PC-9 (cell line): ENCODE data around the gene HPS1. TPM values are rescaled to one million over a fixed set of nuclear protein-coding genes. Genes with fewer than 3 reads are reported as not detected.

Experiments used
- BruUV-seq: library from RNA; stranded (reverse); fragments of 400-500 nt; replicated peaks from 2 replicates; lab custom pipeline; 2021; lab: Mats Ljungman, UMichigan
- CTCF ChIA-PET: fragments of 300-600 bp; sonication (Branson Sonifier 250); formaldehyde crosslinking; loops from one replicate; lab custom pipeline; 2022; ENCODE audit warnings: antibody characterized with exemption; lab: Charles Lee
- POLR2A ChIA-PET: fragments of 300-600 bp; sonication (Branson Sonifier 250); formaldehyde crosslinking; loops from one replicate; lab custom pipeline; 2022; ENCODE audit warnings: antibody characterized with exemption; ENCODE audit not compliant: unreplicated experiment; lab: Charles Lee
- DNase-seq, 2 experiments: peaks; one replicate each; pipeline versions ENCODE4 v3.0.0 to v3.0.0-alpha.2; 2015 to 2022; ENCODE audit warnings: mixed read lengths in 1 of 2
- H2AFZ ChIP-seq: fragments of 200-600 bp; sonication (generic); 2 replicates; pipeline ENCODE4 v1.8.1; 2017; ENCODE audit warnings: antibody characterized with exemption
- H3F3A ChIP-seq: fragments of 200-600 bp; sonication (generic); 2 replicates; pipeline ENCODE4 v1.8.1; 2017; ENCODE audit warnings: antibody characterized with exemption, mild to moderate bottlenecking, low read depth; ENCODE audit not compliant: insufficient read depth
- H3K27ac ChIP-seq: fragments of 200-600 bp; sonication (generic); 2 replicates; pipeline ENCODE4 v1.6.1; 2016; ENCODE audit warnings: mixed run types
- H3K27me3 ChIP-seq: fragments of 200-600 bp; sonication (generic); 2 replicates; pipeline ENCODE4 v1.6.1; 2016; ENCODE audit warnings: low read depth, mixed run types; ENCODE audit not compliant: insufficient read depth
- H3K36me3 ChIP-seq: fragments of 200-600 bp; sonication (generic); 2 replicates; pipeline ENCODE4 v1.6.1; 2016; ENCODE audit warnings: low read depth, mixed run types
- H3K4me1 ChIP-seq: fragments of 200-600 bp; sonication (generic); replicated peaks from 2 replicates; pipeline ENCODE4 v1.6.1; 2016; ENCODE audit warnings: mixed run types; ENCODE audit not compliant: insufficient read depth
- H3K4me2 ChIP-seq: fragments of 200-600 bp; sonication (generic); 2 replicates; pipeline ENCODE4 v1.6.1; 2017; ENCODE audit warnings: mixed run types
- H3K4me3 ChIP-seq: fragments of 200-600 bp; sonication (generic); 2 replicates; pipeline ENCODE4 v1.6.1; 2016; ENCODE audit warnings: mixed run types
- H3K79me2 ChIP-seq: fragments of 200-600 bp; sonication (generic); 2 replicates; pipeline ENCODE4 v1.6.1; 2017; ENCODE audit warnings: low read depth, mixed run types
- H3K9me2 ChIP-seq: fragments of 200-600 bp; sonication (generic); 2 replicates; pipeline ENCODE4 v1.8.1; 2017; ENCODE audit warnings: mild to moderate bottlenecking; ENCODE audit not compliant: insufficient read depth
- H3K9me3 ChIP-seq: fragments of 200-600 bp; sonication (generic); 2 replicates; pipeline ENCODE4 v1.8.1; 2016; ENCODE audit warnings: low read depth; ENCODE audit not compliant: insufficient read depth
- H4K20me1 ChIP-seq: fragments of 200-600 bp; sonication (generic); 2 replicates; pipeline ENCODE4 v1.8.1; 2017; ENCODE audit not compliant: insufficient read depth
- EZH2 ChIP-seq: fragments of 200-600 bp; sonication (generic); IDR thresholded peaks from 2 replicates; pipeline ENCODE4 v1.8.0; 2017; ENCODE audit warnings: antibody characterized with exemption, low read depth
- intact Hi-C: fragments of 100-400 bp; cut with micrococcal nuclease; formaldehyde crosslinking; loops from one replicate; pipeline ENCODE4 v1.10.0; 2022; ENCODE audit not compliant: unreplicated experiment
- total RNA-seq: library from RNA; stranded (reverse); gene quantifications from 2 replicates; pipeline ENCODE4 v1.2.3, GENCODE V29; 2021
- TF ChIP-seq, protein P1 (sequence below): fragments of 200-600 bp; sonication (generic); conservative IDR thresholded peaks from 2 replicates; pipeline ENCODE4 v1.6.1; 2017; ENCODE audit warnings: mixed run types, antibody characterized with exemption, mild to moderate bottlenecking, moderate library complexity

Gene HPS1
- total RNA-seq, 1 experiment from 2014 or later, result 43.2 TPM

GRCh38 chr10:98453729-98454128, 7.0 kb upstream of the HPS1 start:
- no peaks in the 10 kb centered on the region for H3K4me1 ChIP-seq
- no peaks in the 10 kb centered on the region for H3K79me2 ChIP-seq
- H3K36me3 ChIP-seq, result no peaks in the 10 kb centered on the region
- TF ChIP-seq, protein P1, sequence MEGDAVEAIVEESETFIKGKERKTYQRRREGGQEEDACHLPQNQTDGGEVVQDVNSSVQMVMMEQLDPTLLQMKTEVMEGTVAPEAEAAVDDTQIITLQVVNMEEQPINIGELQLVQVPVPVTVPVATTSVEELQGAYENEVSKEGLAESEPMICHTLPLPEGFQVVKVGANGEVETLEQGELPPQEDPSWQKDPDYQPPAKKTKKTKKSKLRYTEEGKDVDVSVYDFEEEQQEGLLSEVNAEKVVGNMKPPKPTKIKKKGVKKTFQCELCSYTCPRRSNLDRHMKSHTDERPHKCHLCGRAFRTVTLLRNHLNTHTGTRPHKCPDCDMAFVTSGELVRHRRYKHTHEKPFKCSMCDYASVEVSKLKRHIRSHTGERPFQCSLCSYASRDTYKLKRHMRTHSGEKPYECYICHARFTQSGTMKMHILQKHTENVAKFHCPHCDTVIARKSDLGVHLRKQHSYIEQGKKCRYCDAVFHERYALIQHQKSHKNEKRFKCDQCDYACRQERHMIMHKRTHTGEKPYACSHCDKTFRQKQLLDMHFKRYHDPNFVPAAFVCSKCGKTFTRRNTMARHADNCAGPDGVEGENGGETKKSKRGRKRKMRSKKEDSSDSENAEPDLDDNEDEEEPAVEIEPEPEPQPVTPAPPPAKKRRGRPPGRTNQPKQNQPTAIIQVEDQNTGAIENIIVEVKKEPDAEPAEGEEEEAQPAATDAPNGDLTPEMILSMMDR, result no peak
- no peak for TF ChIP-seq EZH2
- H3K27ac ChIP-seq, result no peak overlapping the region
- H3K4me3 ChIP-seq, result no peak overlapping the region
- ChIA-PET CTCF (no interaction called here), POLR2A (no interaction called here)
- H3K4me2 ChIP-seq, result no peak overlapping the region
- BruUV-seq, result no TSS peak
- no peaks in the 10 kb centered on the region for H3K27me3 ChIP-seq
- no peaks in the 10 kb centered on the region for H4K20me1 ChIP-seq
- no peaks in the 10 kb centered on the region for H3K9me3 ChIP-seq
- no peak overlapping the region for H2AFZ ChIP-seq
- H3F3A ChIP-seq, result no peaks in the 10 kb centered on the region
- intact Hi-C loops, result no loop called here
- H3K9me2 ChIP-seq, result no peaks in the 10 kb centered on the region
- DNase-seq, result no peak

DNA sequence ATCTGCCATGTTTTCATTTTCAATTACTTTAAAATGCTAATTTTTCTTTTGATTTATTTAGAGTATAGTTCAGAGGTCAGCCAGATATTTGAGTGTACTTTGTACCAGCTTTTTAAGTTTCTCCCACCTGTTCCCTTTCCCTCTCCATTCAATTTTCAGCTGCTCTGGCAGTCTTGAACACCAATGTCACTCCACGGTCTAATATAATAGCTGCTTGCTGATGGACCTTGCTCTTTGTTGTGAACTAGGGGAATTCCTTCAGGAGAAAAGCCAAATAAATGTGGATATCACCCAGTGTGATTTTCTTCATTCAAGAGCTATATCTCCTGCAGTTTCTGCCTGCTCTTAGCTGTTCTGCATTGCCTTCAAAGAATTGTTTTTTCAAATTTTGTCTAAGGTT, 3.9 kb upstream of the HPS1 start:
- BruUV-seq, result no TSS peak
- H3K9me2 ChIP-seq, result no peaks in the 10 kb centered on the region
- H3K79me2 ChIP-seq, result peaks cover 12% of the 10 kb centered on the region; the same call in 1 of the 2 replicates
- ChIA-PET CTCF (interaction anchor here (1.3 kb wide), 1 partner anchor 17 kb away, joined by 3 read pairs; no protein-coding TSS in a partner anchor), POLR2A (no interaction called here)
- intact Hi-C loops, result no loop called here
- TF ChIP-seq EZH2, result no peak
- TF ChIP-seq, protein P1, result no peak
- no peaks in the 10 kb centered on the region for H3F3A ChIP-seq
- H3K27ac ChIP-seq, result no peak overlapping the region
- DNase-seq, result no peak
- no peaks in the 10 kb centered on the region for H3K9me3 ChIP-seq
- no peaks in the 10 kb centered on the region for H3K27me3 ChIP-seq
- H2AFZ ChIP-seq, result no peak overlapping the region
- H3K4me3 ChIP-seq, result no peak overlapping the region
- no peaks in the 10 kb centered on the region for H3K36me3 ChIP-seq
- H4K20me1 ChIP-seq, result no peaks in the 10 kb centered on the region
- H3K4me1 ChIP-seq, result 0 out of 2 replicates have a peak, but pooled peaks cover 4% of the 10 kb centered on the region
- H3K4me2 ChIP-seq, result no peak overlapping the region

DNA sequence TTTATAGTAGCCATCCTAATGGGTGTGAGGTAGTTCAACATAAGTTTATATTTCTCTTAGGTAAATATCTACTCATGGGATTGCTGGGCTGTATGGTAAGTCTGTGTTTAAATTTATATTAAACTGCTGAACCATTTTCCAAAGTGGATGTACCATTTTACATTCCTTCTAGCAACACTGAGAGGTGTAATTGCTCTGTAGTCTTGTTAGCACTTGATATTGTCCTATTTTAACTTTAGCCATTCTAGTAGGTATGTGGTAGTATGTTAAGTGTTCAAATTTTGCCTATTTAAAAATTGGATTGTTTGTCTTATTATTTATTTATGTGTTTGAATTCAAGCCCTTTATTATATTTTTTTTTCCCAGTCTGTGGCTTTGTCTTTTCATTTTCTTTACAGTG, 2.6 kb upstream of the HPS1 start:
- DNase-seq, result no peak
- no peaks in the 10 kb centered on the region for H3K9me2 ChIP-seq
- H3K27me3 ChIP-seq, result no peaks in the 10 kb centered on the region
- peaks cover 15% of the 10 kb centered on the region; the same call in 1 of the 2 replicates for H3K79me2 ChIP-seq
- 0 out of 2 replicates have a peak, but pooled peaks cover 4% of the 10 kb centered on the region for H3K4me1 ChIP-seq
- no peaks in the 10 kb centered on the region for H3K9me3 ChIP-seq
- H3K4me2 ChIP-seq, result no peak overlapping the region
- no peaks in the 10 kb centered on the region for H3K36me3 ChIP-seq
- intact Hi-C loops, result loop anchor here (5.0 kb wide), 1 partner anchor 137 kb away; no protein-coding TSS in a partner anchor
- no peaks in the 10 kb centered on the region for H3F3A ChIP-seq
- ChIA-PET CTCF (no interaction called here), POLR2A (no interaction called here)
- no peak overlapping the region for H3K4me3 ChIP-seq
- H3K27ac ChIP-seq, result no peak overlapping the region
- no TSS peak for BruUV-seq
- no peaks in the 10 kb centered on the region for H4K20me1 ChIP-seq
- H2AFZ ChIP-seq, result no peak overlapping the region
- no peak for TF ChIP-seq EZH2
- TF ChIP-seq, protein P1, result no peak
